Left hindlimb (tissue), 1 donor: ENCODE results near the gene UROD.

Source experiments
- DNase-seq: peaks from one replicate; pipeline ENCODE4 v3.0.0-alpha.2; 2018

Gene UROD

GRCh38 chr1:45009296-45009865 is 2.7 kb upstream of the UROD start:
- DNase-seq: no peak

GRCh38 chr1:45009956-45010854 is 1.8 kb upstream of the UROD start:
- DNase-seq: no peak

- DNase-seq: peak; percentile 88
These were observed 921 bp upstream of the UROD start, which contains the start of gene HECTD3 for GRCh38 chr1:45010855-45011811. TSS of gene HECTD3 (minus strand) at chr1:45011324. CDS start at chr1:45011257, 67 bp downstream.

GRCh38 chr1:45012639-45013278 is 705 bp downstream of the UROD start:
- peak; percentile 68 for DNase-seq

- no peak for DNase-seq
These were observed 1.6 kb downstream of the UROD start for GRCh38 chr1:45013551-45014209.

GRCh38 chr1:45014321-45015028 is 2.4 kb downstream of the UROD start:
- DNase-seq: peak; percentile 83

GRCh38 chr1:45015683-45016082 is 3.6 kb downstream of the UROD start:
- no peak for DNase-seq

- DNase-seq: no peak
These were observed 4.1 kb downstream of the UROD start for GRCh38 chr1:45016090-45016697.

GRCh38 chr1:45016767-45017166 is 4.7 kb downstream of the UROD start:
- DNase-seq: no peak

- DNase-seq: no peak
These were observed 6.7 kb downstream of the UROD start for GRCh38 chr1:45018599-45019230.

- no peak for DNase-seq
These were observed 11.6 kb downstream of the UROD start for GRCh38 chr1:45023663-45024062.

- no peak for DNase-seq
These were observed 14.4 kb downstream of the UROD start for GRCh38 chr1:45026446-45026845.

- DNase-seq: no peak
These were observed 20.8 kb downstream of the UROD start for GRCh38 chr1:45032837-45033236.

- no peak for DNase-seq
These were observed 21.3 kb downstream of the UROD start for GRCh38 chr1:45033356-45033755.

- DNase-seq: no peak
These were observed 23.7 kb downstream of the UROD start for GRCh38 chr1:45035631-45036301.

- DNase-seq: no peak
These were observed 25.4 kb downstream of the UROD start for GRCh38 chr1:45037456-45037855.

GRCh38 chr1:45038240-45038639 is 26.2 kb downstream of the UROD start:
- DNase-seq: no peak

GRCh38 chr1:45038661-45039364 is 26.8 kb downstream of the UROD start:
- no peak for DNase-seq

GRCh38 chr1:45040297-45040696 is 28.2 kb downstream of the UROD start:
- no peak for DNase-seq
